SU-DHL-6 (cell line): ENCODE results near the gene MR1.

Source experiments
- EZH2phosphoT487 ChIP-seq: fragments of 200-600 bp; sonication (generic), shearing (Covaris generic); conservative IDR thresholded peaks from 2 replicates; pipeline ENCODE4 v1.6.1; 2018; ENCODE audit warnings: mild to moderate bottlenecking, antibody characterized with exemption, low read length, moderate library complexity, mixed read lengths
- TF ChIP-seq, protein P1 (sequence below): fragments of 200-600 bp; sonication (generic); IDR thresholded peaks from one replicate; pipeline ENCODE4 v1.5.1; 2017; ENCODE audit warnings: antibody characterized with exemption, mild to moderate bottlenecking, low read length, moderate library complexity; ENCODE audit not compliant: insufficient read depth, poor library complexity, severe bottlenecking

DNA sequence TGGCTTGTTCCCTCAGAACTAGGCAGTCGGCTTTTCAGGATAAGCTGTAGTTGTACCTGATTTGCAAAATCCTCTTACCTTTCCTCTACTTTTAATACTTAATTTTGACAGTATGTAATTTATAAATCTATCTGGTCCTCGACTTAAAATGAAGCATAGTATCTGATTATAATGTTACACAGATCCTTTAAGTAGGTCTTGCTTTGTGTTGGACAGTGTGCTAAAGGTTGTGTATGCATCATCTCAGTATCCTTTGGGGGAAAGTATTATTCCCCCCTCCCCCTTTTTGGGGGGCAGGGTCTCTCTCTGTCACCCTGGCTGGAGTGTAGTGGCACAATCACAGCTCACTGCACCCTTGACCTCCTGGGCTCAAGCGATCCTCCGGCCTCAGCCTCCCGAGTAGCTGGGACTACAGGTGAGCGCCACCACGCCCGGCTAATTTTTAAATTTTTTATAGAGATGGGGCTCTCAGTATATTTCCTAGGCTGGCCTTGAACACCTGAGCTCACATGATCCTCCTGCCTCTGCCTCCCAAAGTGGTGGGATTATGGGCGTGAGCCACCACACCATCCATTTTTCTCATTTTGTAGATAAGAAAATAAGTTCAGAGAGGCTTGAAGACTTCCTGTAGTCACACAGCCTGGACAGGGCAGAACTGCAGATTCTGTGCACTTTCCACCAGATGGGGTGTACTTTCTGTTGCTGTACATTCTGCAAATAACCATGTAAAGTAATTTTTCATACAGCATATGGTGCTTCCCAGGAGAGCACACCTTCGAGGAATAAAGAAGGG lies 10.3 kb upstream of the MR1 start:
- TF ChIP-seq, protein P1, sequence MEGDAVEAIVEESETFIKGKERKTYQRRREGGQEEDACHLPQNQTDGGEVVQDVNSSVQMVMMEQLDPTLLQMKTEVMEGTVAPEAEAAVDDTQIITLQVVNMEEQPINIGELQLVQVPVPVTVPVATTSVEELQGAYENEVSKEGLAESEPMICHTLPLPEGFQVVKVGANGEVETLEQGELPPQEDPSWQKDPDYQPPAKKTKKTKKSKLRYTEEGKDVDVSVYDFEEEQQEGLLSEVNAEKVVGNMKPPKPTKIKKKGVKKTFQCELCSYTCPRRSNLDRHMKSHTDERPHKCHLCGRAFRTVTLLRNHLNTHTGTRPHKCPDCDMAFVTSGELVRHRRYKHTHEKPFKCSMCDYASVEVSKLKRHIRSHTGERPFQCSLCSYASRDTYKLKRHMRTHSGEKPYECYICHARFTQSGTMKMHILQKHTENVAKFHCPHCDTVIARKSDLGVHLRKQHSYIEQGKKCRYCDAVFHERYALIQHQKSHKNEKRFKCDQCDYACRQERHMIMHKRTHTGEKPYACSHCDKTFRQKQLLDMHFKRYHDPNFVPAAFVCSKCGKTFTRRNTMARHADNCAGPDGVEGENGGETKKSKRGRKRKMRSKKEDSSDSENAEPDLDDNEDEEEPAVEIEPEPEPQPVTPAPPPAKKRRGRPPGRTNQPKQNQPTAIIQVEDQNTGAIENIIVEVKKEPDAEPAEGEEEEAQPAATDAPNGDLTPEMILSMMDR: no peak
- no peak for TF ChIP-seq EZH2phosphoT487
